ENCODE results near the gene CREB5. TPM values are rescaled to one million over a fixed set of nuclear protein-coding genes. Genes with fewer than 3 reads are reported as not detected.

CREB5 gene
- total RNA-seq, 1 experiment from 2014 or later = 1.3 TPM

DNA sequence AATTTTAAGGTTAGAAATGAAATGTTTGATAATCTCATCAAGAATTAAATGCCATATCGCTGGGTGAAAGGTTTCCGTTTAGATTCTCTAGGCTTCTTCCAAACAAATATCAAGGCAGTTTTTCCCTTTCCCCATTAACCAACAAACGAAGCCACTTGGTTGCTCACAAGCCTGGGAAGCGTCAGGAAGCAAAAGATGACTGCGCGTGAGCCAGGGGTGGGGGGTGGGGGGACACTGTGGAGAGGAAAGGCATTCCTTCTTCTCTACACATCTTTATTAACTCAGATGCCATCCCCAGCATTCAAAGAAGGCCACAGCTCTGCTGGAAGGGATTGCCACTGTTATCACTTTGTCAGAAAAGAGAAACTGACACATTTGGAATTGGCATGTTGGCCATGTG lies 338.7 kb downstream of the CREB5 start (continued):
- TF ChIP-seq ZNF396 (CRISPR knock-in tag; IDR thresholded peaks at IDR 0.05; ENCODE audit: borderline replicate concordance) (no peak), FOXK1 (CRISPR knock-in tag; IDR thresholded peaks at IDR 0.05) (no peak)
- TF ChIP-seq, protein P1, sequence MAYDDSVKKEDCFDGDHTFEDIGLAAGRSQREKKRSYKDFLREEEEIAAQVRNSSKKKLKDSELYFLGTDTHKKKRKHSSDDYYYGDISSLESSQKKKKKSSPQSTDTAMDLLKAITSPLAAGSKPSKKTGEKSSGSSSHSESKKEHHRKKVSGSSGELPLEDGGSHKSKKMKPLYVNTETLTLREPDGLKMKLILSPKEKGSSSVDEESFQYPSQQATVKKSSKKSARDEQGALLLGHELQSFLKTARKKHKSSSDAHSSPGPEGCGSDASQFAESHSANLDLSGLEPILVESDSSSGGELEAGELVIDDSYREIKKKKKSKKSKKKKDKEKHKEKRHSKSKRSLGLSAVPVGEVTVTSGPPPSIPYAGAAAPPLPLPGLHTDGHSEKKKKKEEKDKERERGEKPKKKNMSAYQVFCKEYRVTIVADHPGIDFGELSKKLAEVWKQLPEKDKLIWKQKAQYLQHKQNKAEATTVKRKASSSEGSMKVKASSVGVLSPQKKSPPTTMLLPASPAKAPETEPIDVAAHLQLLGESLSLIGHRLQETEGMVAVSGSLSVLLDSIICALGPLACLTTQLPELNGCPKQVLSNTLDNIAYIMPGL (CRISPR knock-in tag; IDR thresholded peaks at IDR 0.05) = no peak

DNA sequence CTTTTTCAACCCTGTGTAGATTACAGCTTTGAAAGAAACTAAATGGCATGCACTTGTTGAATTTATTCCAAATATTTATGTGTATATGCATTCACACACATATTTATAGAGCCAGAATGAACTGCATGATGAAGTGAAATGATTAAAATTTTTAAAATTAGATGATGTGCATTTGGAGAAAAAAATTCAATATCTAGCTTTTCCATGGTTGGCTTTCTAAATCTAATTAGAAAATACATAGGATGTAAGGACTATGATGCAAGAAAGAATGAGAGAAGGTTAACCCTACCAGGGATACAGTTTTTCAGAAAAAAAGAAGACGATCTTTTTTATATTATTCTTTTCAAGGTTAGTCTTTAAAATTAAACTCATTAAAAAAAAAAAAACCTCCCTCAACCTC lies 341.3 kb downstream of the CREB5 start:
- no peak overlapping the region for H3K4me3 Mint-ChIP-seq
- no peak overlapping the region for H3K27ac Mint-ChIP-seq
- DNase-seq (ENCODE audit: low spot score) (no peak), ATAC-seq (no peak)
- no peak for TF ChIP-seq SMAD3 (CRISPR knock-in tag; IDR thresholded peaks at IDR 0.05; ENCODE audit: borderline replicate concordance)
- TF ChIP-seq ZNF396 (CRISPR knock-in tag; IDR thresholded peaks at IDR 0.05; ENCODE audit: borderline replicate concordance) = no peak
- TF ChIP-seq TCF7 (CRISPR knock-in tag; IDR thresholded peaks at IDR 0.05; ENCODE audit: low read depth) = no peak
- no peak for TF ChIP-seq PRRX2 (CRISPR knock-in tag; IDR thresholded peaks at IDR 0.05)
- no peak for TF ChIP-seq JAZF1 (CRISPR knock-in tag; IDR thresholded peaks at IDR 0.05)
- no peak for TF ChIP-seq ZNF232 (CRISPR knock-in tag; IDR thresholded peaks at IDR 0.05)
- TF ChIP-seq GABPB1 (CRISPR knock-in tag; IDR thresholded peaks at IDR 0.05) = no peak
- TF ChIP-seq MXD4 (CRISPR knock-in tag; IDR thresholded peaks at IDR 0.05; ENCODE audit: borderline replicate concordance) = no peak
- TF ChIP-seq ZNF317 (CRISPR knock-in tag; IDR thresholded peaks at IDR 0.05; ENCODE audit: borderline replicate concordance, low read depth) = no peak
- TF ChIP-seq, protein P2, sequence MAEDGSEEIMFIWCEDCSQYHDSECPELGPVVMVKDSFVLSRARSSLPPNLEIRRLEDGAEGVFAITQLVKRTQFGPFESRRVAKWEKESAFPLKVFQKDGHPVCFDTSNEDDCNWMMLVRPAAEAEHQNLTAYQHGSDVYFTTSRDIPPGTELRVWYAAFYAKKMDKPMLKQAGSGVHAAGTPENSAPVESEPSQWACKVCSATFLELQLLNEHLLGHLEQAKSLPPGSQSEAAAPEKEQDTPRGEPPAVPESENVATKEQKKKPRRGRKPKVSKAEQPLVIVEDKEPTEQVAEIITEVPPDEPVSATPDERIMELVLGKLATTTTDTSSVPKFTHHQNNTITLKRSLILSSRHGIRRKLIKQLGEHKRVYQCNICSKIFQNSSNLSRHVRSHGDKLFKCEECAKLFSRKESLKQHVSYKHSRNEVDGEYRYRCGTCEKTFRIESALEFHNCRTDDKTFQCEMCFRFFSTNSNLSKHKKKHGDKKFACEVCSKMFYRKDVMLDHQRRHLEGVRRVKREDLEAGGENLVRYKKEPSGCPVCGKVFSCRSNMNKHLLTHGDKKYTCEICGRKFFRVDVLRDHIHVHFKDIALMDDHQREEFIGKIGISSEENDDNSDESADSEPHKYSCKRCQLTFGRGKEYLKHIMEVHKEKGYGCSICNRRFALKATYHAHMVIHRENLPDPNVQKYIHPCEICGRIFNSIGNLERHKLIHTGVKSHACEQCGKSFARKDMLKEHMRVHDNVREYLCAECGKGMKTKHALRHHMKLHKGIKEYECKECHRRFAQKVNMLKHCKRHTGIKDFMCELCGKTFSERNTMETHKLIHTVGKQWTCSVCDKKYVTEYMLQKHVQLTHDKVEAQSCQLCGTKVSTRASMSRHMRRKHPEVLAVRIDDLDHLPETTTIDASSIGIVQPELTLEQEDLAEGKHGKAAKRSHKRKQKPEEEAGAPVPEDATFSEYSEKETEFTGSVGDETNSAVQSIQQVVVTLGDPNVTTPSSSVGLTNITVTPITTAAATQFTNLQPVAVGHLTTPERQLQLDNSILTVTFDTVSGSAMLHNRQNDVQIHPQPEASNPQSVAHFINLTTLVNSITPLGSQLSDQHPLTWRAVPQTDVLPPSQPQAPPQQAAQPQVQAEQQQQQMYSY (CRISPR knock-in tag; IDR thresholded peaks at IDR 0.05) = no peak
- TF ChIP-seq ZBTB21 (CRISPR knock-in tag; IDR thresholded peaks at IDR 0.05; ENCODE audit: borderline replicate concordance) = no peak
- TF ChIP-seq, protein P3, sequence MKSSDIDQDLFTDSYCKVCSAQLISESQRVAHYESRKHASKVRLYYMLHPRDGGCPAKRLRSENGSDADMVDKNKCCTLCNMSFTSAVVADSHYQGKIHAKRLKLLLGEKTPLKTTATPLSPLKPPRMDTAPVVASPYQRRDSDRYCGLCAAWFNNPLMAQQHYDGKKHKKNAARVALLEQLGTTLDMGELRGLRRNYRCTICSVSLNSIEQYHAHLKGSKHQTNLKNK (CRISPR knock-in tag; IDR thresholded peaks at IDR 0.05) = no peak
- TF ChIP-seq, protein P4, sequence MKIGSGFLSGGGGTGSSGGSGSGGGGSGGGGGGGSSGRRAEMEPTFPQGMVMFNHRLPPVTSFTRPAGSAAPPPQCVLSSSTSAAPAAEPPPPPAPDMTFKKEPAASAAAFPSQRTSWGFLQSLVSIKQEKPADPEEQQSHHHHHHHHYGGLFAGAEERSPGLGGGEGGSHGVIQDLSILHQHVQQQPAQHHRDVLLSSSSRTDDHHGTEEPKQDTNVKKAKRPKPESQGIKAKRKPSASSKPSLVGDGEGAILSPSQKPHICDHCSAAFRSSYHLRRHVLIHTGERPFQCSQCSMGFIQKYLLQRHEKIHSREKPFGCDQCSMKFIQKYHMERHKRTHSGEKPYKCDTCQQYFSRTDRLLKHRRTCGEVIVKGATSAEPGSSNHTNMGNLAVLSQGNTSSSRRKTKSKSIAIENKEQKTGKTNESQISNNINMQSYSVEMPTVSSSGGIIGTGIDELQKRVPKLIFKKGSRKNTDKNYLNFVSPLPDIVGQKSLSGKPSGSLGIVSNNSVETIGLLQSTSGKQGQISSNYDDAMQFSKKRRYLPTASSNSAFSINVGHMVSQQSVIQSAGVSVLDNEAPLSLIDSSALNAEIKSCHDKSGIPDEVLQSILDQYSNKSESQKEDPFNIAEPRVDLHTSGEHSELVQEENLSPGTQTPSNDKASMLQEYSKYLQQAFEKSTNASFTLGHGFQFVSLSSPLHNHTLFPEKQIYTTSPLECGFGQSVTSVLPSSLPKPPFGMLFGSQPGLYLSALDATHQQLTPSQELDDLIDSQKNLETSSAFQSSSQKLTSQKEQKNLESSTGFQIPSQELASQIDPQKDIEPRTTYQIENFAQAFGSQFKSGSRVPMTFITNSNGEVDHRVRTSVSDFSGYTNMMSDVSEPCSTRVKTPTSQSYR (CRISPR knock-in tag; IDR thresholded peaks at IDR 0.05) = no peak
- TF ChIP-seq, protein P5, sequence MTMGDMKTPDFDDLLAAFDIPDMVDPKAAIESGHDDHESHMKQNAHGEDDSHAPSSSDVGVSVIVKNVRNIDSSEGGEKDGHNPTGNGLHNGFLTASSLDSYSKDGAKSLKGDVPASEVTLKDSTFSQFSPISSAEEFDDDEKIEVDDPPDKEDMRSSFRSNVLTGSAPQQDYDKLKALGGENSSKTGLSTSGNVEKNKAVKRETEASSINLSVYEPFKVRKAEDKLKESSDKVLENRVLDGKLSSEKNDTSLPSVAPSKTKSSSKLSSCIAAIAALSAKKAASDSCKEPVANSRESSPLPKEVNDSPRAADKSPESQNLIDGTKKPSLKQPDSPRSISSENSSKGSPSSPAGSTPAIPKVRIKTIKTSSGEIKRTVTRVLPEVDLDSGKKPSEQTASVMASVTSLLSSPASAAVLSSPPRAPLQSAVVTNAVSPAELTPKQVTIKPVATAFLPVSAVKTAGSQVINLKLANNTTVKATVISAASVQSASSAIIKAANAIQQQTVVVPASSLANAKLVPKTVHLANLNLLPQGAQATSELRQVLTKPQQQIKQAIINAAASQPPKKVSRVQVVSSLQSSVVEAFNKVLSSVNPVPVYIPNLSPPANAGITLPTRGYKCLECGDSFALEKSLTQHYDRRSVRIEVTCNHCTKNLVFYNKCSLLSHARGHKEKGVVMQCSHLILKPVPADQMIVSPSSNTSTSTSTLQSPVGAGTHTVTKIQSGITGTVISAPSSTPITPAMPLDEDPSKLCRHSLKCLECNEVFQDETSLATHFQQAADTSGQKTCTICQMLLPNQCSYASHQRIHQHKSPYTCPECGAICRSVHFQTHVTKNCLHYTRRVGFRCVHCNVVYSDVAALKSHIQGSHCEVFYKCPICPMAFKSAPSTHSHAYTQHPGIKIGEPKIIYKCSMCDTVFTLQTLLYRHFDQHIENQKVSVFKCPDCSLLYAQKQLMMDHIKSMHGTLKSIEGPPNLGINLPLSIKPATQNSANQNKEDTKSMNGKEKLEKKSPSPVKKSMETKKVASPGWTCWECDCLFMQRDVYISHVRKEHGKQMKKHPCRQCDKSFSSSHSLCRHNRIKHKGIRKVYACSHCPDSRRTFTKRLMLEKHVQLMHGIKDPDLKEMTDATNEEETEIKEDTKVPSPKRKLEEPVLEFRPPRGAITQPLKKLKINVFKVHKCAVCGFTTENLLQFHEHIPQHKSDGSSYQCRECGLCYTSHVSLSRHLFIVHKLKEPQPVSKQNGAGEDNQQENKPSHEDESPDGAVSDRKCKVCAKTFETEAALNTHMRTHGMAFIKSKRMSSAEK (CRISPR knock-in tag; IDR thresholded peaks at IDR 0.05; ENCODE audit: borderline replicate concordance) = no peak
- no peak for TF ChIP-seq ZNF121 (CRISPR knock-in tag; IDR thresholded peaks at IDR 0.05)
- TF ChIP-seq ZNF219 (CRISPR knock-in tag; IDR thresholded peaks at IDR 0.05; ENCODE audit: borderline replicate concordance) = no peak
- TF ChIP-seq CREM (CRISPR knock-in tag; IDR thresholded peaks at IDR 0.05) = no peak
- peaks cover 6% of the 10 kb centered on the region; the same call in 1 of the 2 replicates for H3K9me3 Mint-ChIP-seq
- ChIA-PET POLR2A (interaction anchor here (0.6 kb wide), 1 partner anchor 21 kb away, joined by 3 read pairs; no protein-coding TSS in a partner anchor), CTCF (interaction anchor here (0.7 to 1.4 kb wide), 2 partner anchors 105 to 139 kb away, joined by 3 read pairs; no protein-coding TSS in a partner anchor)
- H3K4me1 Mint-ChIP-seq = peaks cover 5% of the 10 kb centered on the region; the same call in 1 of the 2 replicates
- H3K36me3 Mint-ChIP-seq = no peaks in the 10 kb centered on the region
- no peaks in the 10 kb centered on the region for H3K27me3 Mint-ChIP-seq (ENCODE audit: low read depth)
